ENCODE measurements around the gene IGF2BP1.

Gene IGF2BP1

DNA sequence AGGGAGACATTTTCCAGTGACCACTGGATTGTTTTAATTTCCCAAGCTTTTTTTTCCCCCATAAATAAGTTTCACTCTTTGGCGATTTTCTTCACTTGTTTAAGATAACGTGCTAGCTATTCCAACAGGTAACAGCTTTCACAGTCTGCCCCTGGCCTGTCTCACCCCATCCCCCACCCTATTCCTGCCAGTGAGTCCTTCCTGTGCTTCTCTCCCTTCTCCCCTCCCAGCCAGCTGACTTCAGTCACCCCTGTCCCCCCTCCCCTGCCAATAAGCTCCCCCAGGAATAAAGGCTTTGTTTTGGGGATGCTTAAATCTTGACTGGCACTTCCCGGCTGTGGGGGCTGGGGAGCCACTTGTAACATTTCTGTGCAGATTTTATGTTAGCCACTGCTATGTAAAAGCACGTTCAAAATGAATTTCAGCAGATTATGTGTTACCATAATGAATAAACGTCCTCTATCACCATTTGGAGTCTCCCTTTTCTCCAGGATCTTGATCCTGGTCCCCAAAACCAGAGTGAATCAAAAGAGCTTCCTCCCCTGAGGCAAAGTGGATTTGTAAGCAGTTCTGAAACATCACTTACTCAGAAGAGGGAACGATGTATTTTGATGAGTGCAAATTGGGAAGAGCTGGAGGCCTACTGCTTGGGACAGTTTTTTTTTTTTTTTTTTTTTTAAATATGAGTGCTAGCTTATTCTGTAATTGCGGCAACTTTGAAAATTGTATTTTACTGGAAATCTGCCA is 58.2 kb downstream of the IGF2BP1 start:
- TF ChIP-seq, protein P1, sequence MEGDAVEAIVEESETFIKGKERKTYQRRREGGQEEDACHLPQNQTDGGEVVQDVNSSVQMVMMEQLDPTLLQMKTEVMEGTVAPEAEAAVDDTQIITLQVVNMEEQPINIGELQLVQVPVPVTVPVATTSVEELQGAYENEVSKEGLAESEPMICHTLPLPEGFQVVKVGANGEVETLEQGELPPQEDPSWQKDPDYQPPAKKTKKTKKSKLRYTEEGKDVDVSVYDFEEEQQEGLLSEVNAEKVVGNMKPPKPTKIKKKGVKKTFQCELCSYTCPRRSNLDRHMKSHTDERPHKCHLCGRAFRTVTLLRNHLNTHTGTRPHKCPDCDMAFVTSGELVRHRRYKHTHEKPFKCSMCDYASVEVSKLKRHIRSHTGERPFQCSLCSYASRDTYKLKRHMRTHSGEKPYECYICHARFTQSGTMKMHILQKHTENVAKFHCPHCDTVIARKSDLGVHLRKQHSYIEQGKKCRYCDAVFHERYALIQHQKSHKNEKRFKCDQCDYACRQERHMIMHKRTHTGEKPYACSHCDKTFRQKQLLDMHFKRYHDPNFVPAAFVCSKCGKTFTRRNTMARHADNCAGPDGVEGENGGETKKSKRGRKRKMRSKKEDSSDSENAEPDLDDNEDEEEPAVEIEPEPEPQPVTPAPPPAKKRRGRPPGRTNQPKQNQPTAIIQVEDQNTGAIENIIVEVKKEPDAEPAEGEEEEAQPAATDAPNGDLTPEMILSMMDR (IDR thresholded peaks at IDR 0.05; ENCODE audit: insufficient read depth, missing control alignments), result no peak
- no peak for FAIRE-seq
- DNase-seq (ENCODE audit: insufficient read length, low spot score), result no peak

DNA sequence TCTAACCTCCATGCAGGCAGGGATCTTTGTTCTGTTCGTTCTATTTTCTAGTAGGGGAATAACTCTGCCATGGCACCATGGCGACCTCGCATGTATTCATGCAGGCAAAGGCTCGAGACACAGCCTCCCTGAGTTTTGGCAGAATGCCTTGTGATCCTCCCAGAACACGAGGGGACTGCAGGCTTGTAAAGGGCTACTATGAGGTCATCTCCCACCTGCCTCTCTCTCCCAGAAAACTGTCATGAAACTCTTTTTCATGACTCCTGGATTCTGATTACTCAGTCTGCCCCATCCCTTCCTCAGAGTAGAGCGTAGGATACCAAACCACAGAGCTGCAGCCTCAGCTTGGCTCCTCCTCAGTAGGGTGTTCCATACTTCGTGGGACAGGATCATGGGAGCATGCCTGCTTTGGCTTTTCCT is 64.3 kb downstream of the IGF2BP1 start:
- DNase-seq (ENCODE audit: insufficient read length, low spot score), result no peak
- no peak for FAIRE-seq
- TF ChIP-seq, protein P1 (IDR thresholded peaks at IDR 0.05; ENCODE audit: insufficient read depth, missing control alignments), result no peak

DNA sequence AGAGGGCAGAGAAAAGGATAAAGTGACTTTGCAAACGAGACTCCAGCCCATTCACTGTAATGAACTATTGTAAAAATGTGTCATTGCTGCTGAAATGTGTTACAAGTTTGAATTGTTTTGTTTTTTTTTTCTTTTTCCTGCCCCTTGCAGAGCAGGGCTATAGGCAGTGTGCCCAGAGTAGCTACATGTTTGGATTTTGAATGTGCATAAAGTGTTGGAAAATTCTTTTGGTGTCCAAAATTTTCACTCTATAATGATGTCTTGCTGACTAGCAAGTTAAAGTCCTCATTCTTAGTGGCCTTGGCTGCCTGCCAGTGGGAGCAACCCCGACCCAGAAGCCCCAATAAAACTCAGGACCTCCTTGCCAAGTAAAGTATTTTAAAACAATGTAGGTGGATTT is 66.5 kb downstream of the IGF2BP1 start:
- TF ChIP-seq, protein P1 (IDR thresholded peaks at IDR 0.05; ENCODE audit: insufficient read depth, missing control alignments), result no peak
- DNase-seq (ENCODE audit: insufficient read length, low spot score) (no peak), FAIRE-seq (no peak)

DNA sequence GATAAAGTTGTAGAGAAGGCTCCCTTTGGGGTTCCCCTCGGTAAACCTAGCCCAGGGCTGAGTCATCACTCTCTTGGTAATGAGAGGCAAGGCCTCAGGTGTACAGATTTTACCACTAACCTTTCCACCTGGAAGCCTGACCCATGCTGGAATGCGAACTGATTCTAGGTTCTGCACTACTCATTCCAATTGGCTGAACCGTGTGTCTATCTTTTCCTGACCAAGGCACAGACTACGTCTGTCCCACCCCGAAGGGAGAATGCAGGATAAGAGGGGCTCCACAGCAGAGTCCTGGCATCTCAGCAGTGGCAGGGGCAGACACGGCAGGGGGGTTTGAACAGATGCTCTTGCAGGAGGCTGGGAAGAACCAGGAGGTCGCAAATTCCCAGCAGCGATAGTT is 70.0 kb downstream of the IGF2BP1 start:
- no peak for FAIRE-seq

DNA sequence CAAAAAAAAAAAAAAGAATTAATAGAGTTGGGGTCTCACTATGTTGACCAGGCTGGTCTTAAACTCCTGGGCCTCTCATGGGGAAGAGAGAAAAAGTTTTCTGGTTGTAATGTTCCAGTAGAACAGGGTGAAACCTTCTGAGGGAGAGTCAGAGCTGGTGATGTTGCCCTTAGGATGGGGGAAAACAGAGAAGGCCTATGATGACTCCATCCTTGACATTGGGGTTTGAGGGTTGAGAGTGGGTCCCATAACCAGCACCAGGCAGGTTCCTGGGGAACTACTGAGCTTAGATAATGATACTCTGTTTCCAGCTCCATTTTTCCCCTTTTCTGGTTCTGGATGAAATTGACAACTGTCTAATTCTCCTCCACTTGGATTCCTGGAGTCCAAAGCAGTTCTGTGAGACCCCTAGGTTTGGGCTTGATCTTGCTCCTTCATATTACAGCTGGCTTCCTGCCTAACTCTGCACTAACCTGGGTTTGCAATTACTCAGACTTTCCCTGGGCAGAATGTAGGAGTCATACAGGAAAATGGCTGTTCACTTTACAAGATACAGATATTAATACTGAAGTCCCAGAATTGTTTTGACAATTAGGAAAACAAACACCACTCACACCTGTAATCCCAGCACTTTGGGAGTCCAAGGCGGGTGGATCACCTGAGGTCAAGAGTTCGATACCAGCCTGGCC is 72.5 kb downstream of the IGF2BP1 start:
- TF ChIP-seq, protein P1 (IDR thresholded peaks at IDR 0.05; ENCODE audit: insufficient read depth, missing control alignments), result no peak
- FAIRE-seq, result no peak

More for the DNA sequence above, 70.0 kb downstream of the IGF2BP1 start:
- TF ChIP-seq, protein P1 (IDR thresholded peaks at IDR 0.05; ENCODE audit: insufficient read depth, missing control alignments), result no peak
- DNase-seq (ENCODE audit: insufficient read length, low spot score), result no peak

DNA sequence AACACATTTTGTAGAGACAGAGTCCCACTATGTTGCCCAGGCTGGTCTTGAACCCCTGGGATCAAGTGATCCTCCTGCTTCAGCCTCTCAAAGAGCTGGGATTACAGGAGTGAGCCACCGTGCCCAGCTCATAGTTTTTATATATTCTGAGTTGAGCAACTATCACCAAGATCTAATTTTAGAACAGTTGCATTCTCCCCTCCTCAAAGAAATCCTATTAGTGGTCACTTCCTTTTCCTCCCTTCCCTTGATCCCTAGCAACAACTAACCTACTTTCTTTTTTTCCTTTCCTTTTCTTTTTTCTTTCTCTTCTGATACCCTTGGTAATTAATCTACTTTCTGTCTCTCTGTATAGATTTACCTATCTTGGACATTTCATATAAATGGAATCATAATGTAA is 73.9 kb downstream of the IGF2BP1 start:
- FAIRE-seq (no peak), DNase-seq (ENCODE audit: insufficient read length, low spot score) (no peak)
- TF ChIP-seq, protein P1 (IDR thresholded peaks at IDR 0.05; ENCODE audit: insufficient read depth, missing control alignments), result no peak

More for the DNA sequence above, 72.5 kb downstream of the IGF2BP1 start:
- DNase-seq (ENCODE audit: insufficient read length, low spot score), result no peak
